Ovary (tissue), 3 donors: ENCODE results near the gene TMEM11.

ENCODE experiments used
- CTCF ChIP-seq, 3 donors: fragments of 450-650 bp in 2 of 3; fragments of 200-600 bp in 1 of 3; IDR thresholded peaks; one replicate each; pipeline versions ENCODE4 v1.5.1 to v1.8.0; 2016 to 2022; ENCODE audit warnings: antibody characterized with exemption in 3 of 3, mild to moderate bottlenecking in 1 of 3
- EP300 ChIP-seq: sonication (generic); formaldehyde crosslinking; IDR thresholded peaks from one replicate; pipeline ENCODE4 v1.6.1; 2017; ENCODE audit warnings: antibody characterized with exemption
- POLR2A ChIP-seq: fragments of 450-650 bp; IDR thresholded peaks from one replicate; pipeline ENCODE4 v1.6.1; 2017; ENCODE audit warnings: antibody characterized with exemption, mild to moderate bottlenecking, moderate library complexity
- donor health status: DM: no; HTN: no; CAD: no.

GRCh38 chr17:21167303-21167702 is 46.7 kb downstream of the TMEM11 start:
- no peak for TF ChIP-seq CTCF (IDR thresholded peaks at IDR 0.05)
- TF ChIP-seq POLR2A, result no peak
- TF ChIP-seq EP300, result no peak
